K562 (cell line): ENCODE results near the gene METTL25B. TPM values are rescaled to one million over a fixed set of nuclear protein-coding genes. Genes with fewer than 3 reads are reported as not detected.
A peak's percentile ranks its signal among the peaks of the same experiment; 100 is the strongest.

ENCODE experiments used
- AFF4 ChIP-seq: sonication (generic); formaldehyde crosslinking; IDR thresholded peaks from 2 replicates; pipeline ENCODE4 v1.8.0; 2023; ENCODE audit warnings: mild to moderate bottlenecking, missing genetic modification reagents
- ARHGAP35 ChIP-seq: fragments of 450-650 bp; IDR thresholded peaks from 2 replicates; pipeline ENCODE4 v1.6.1; 2018; ENCODE audit not compliant: partially characterized antibody
- DDX20 ChIP-seq: fragments of 450-650 bp; IDR thresholded peaks from 2 replicates; pipeline ENCODE4 v1.6.1; 2016; ENCODE audit warnings: missing genetic modification characterization, low read depth, mild to moderate bottlenecking, missing compliant biosample characterization, moderate library complexity
- FOXK2 ChIP-seq, 2 experiments: fragments of 450-650 bp; IDR thresholded peaks in 1 of 2; conservative IDR thresholded peaks in 1 of 2; 2 replicates each; pipeline ENCODE4 v1.6.1; 2016; ENCODE audit warnings: low read depth in 2 of 2, mild to moderate bottlenecking in 1 of 2
- ILK ChIP-seq: fragments of 450-650 bp; IDR thresholded peaks from 2 replicates; pipeline ENCODE4 v1.6.1; 2016; ENCODE audit warnings: missing genetic modification characterization, low read depth, mild to moderate bottlenecking, missing compliant biosample characterization, moderate library complexity, borderline replicate concordance
- LEF1 ChIP-seq: fragments of 450-650 bp; IDR thresholded peaks from 2 replicates; pipeline ENCODE4 v1.6.1; 2016; ENCODE audit warnings: mild to moderate bottlenecking
- NR2C2 ChIP-seq, 2 experiments: fragments of 200-800 bp in 1 of 2; sonication (Bioruptor generic) in 1 of 2; sonication (generic) in 1 of 2; formaldehyde crosslinking in 1 of 2; IDR thresholded peaks; 2 replicates each; pipeline versions ENCODE4 v1.6.1 to v1.8.0; 2016 to 2022; ENCODE audit warnings: mild to moderate bottlenecking in 1 of 2, missing compliant biosample characterization in 1 of 2, missing genetic modification characterization in 1 of 2, missing genetic modification reagents in 1 of 2
- TOE1 ChIP-seq, 2 experiments: fragments of 450-650 bp in 1 of 2; sonication (generic) in 1 of 2; formaldehyde crosslinking in 1 of 2; IDR thresholded peaks; 2 replicates each; pipeline versions ENCODE4 v1.7.1 to v1.8.0; 2016 to 2022; ENCODE audit warnings: borderline replicate concordance in 2 of 2, mild to moderate bottlenecking in 2 of 2, antibody characterized with exemption in 1 of 2, inconsistent platforms in 1 of 2, low read depth in 1 of 2, missing genetic modification reagents in 1 of 2, moderate library complexity in 1 of 2
- ZNF12 ChIP-seq: sonication (generic); formaldehyde crosslinking; IDR thresholded peaks from 2 replicates; pipeline ENCODE4 v1.4.0; 2020; ENCODE audit warnings: mild to moderate bottlenecking, missing genetic modification reagents
- ZNF609 ChIP-seq: sonication (generic); formaldehyde crosslinking; IDR thresholded peaks from 2 replicates; pipeline ENCODE4 v1.8.1; 2023; ENCODE audit warnings: missing genetic modification reagents, mild to moderate bottlenecking, borderline replicate concordance
- ZZZ3 ChIP-seq: fragments of 450-650 bp; IDR thresholded peaks from 2 replicates; pipeline ENCODE4 v1.6.1; 2016; ENCODE audit warnings: antibody characterized with exemption, mild to moderate bottlenecking, moderate library complexity
- polyA plus RNA-seq, 8 experiments: library from polyadenylated mRNA; depleted of rRNA in 4 of 8; stranded (reverse) in 5 of 8; unstranded in 3 of 8; fragments of >200 nt; fragmentation: Nextera tagmentation in 2 of 8; fragmentation: Illumina TruSeq in 1 of 8; extraction: Ambion mirVana in 2 of 8; extraction: Trizol in 1 of 8; gene quantifications; 2 replicates each; pipeline versions ENCODE4 v1.2.1 to v1.2.3, GENCODE V29; 2011 to 2014; ENCODE audit warnings: inconsistent platforms in 1 of 8, missing spikeins in 1 of 8
- total RNA-seq, 7 experiments: library from RNA; depleted of rRNA in 6 of 7; stranded (reverse); fragments of >200 nt in 6 of 7; fragmentation: Illumina TruSeq in 2 of 7; extraction: Trizol in 2 of 7; gene quantifications; 2 replicates each; pipeline versions ENCODE4 v1.2.1 to v1.2.3, GENCODE V29; 2011 to 2021; ENCODE audit warnings: low replicate concordance in 1 of 7
- TF ChIP-seq, protein P1 (sequence below): fragments of 250-450 bp; sonication (Bioruptor Pico); IDR thresholded peaks from 2 replicates; pipeline ENCODE4 v1.5.0; 2021; ENCODE audit warnings: mild to moderate bottlenecking, moderate library complexity

Gene METTL25B
- total and polyA plus RNA-seq, 9 of the 15 experiments (the other 6 are each of a cell fraction or from before 2014, with no cell fraction given) = 7.7 to 48.3 (median 33.1) TPM

- TF ChIP-seq, protein P1, sequence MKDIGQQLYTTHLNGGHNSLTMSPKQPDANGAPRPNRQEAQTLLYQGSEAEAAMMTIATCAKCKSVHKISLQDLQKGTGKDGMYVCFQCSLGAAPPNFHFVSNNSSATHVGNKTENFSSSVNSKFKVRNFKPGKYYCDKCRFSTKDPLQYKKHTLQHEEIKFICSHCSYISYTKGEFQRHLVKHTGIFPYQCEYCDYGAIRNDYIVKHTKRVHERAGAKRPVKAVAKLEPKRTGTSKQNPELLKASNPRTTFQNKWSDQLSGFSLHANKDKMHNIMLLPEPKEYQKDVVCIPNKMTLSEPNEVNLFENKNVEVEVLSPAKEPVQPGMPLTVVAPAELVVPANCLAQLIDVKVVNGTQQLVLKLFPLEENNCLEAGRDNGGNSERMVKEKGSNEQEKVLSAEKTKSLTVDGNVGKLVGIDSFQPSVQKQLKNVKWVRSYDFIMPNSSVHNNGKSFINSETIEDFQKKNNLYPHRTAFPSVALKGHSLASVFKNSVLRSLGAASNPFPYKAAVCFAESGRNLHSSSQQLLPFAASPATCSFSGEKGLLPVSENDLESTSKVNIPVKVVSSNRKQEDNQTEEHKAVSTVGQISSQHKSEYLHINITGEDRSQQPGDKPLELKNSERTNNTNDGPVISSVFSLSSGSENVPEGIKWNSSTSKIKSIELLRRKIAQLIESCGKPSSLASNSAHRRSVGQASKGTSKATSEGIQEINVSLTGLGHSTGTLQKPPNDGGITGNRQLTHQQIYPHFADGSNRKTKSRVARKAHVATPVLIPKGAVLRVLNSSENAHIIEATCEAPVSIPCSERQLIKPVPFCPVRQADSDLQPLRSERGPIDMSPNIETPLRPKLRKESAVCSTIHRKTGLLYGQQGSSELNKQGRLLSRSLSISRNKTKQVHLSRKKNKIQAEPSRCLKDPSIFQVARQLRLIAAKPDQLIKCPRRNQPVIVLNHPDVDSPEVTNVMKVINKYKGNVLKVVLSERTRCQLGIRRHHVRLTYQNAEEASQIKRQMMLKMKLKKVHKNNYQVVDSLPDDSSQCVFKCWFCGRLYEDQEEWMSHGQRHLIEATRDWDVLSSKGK (CRISPR knock-in tag) = no peak
- TF ChIP-seq ZNF12 = no peak
- TF ChIP-seq FOXK2 (conservative IDR thresholded peaks at IDR 0.05 in 1 of 2, IDR thresholded peaks at IDR 0.05 in 1 of 2; ENCODE audit: low read depth in 2 of 2) = peak; percentile 58 to 86
- TF ChIP-seq LEF1 = 0 out of 2 replicates have a peak, but pooled peaks have one; percentile 65
- TF ChIP-seq NR2C2 (CRISPR knock-in tag; IDR thresholded peaks at IDR 0.05) = 0 out of 2 replicates have a peak, but pooled peaks have one; percentile 67
- TF ChIP-seq NR2C2 (tag; IDR thresholded peaks at IDR 0.05) = peak; percentile 93; the same call in 1 of the 2 replicates
- TF ChIP-seq ILK (tag) = no peak
- no peak for TF ChIP-seq ZNF609 (CRISPR knock-in tag)
- peak; percentile 30; the same call in 1 of the 2 replicates for TF ChIP-seq TOE1 (IDR thresholded peaks at IDR 0.05; ENCODE audit: borderline replicate concordance)
- no peak for TF ChIP-seq TOE1 (CRISPR knock-in tag; IDR thresholded peaks at IDR 0.05; ENCODE audit: borderline replicate concordance, low read depth)
- no peak for TF ChIP-seq AFF4
- TF ChIP-seq ARHGAP35 = no peak
- TF ChIP-seq ZZZ3 = no peak
- no peak for TF ChIP-seq DDX20 (tag)
Observed at GRCh38 chr1:156728599-156729462, 562 bp downstream of the METTL25B start, which contains the start of gene ISG20L2 (continued).
